Effector memory CD8-positive, alpha-beta T cell (primary cell): Measurements from ENCODE around the gene IMPA2.

Source experiments
- ATAC-seq: fragments of 150-1000 bp; cut with Tn5 transposase; replicated peaks from 2 replicates; pipeline ENCODE4 v1.10.0; 2021; ENCODE audit warnings: mild to moderate bottlenecking, moderate library complexity
- DNase-seq, 3 experiments: peaks; one replicate each; pipeline ENCODE4 v3.0.0; 2021
- H3K27ac Mint-ChIP-seq, 2 donors: one replicate each; pipeline ENCODE4 v1.8.0; 2022; ENCODE audit warnings: mild to moderate bottlenecking in 2 of 2, mixed read lengths in 2 of 2, moderate library complexity in 2 of 2
- H3K27me3 Mint-ChIP-seq, 2 donors: one replicate each; pipeline ENCODE4 v1.8.0; 2022; ENCODE audit warnings: mixed read lengths in 2 of 2
- H3K36me3 Mint-ChIP-seq: one replicate; pipeline ENCODE4 v1.8.0; 2022; ENCODE audit warnings: mild to moderate bottlenecking, moderate library complexity, mixed read lengths; ENCODE audit not compliant: insufficient read depth
- H3K4me1 Mint-ChIP-seq, 2 donors: one replicate each; pipeline ENCODE4 v1.8.0; 2022; ENCODE audit warnings: low read depth in 2 of 2, mixed read lengths in 2 of 2
- H3K4me3 Mint-ChIP-seq, 2 donors: one replicate each; pipeline ENCODE4 v1.8.0; 2022; ENCODE audit warnings: mild to moderate bottlenecking in 2 of 2, mixed read lengths in 2 of 2, moderate library complexity in 2 of 2
- H3K9me3 Mint-ChIP-seq, 2 donors: one replicate each; pipeline ENCODE4 v1.8.0; 2022; ENCODE audit warnings: mixed read lengths in 2 of 2

IMPA2 gene

GRCh38 chr18:12011199-12011956 is 30.1 kb downstream of the IMPA2 start:
- no peak overlapping the region for H3K27ac Mint-ChIP-seq
- H3K36me3 Mint-ChIP-seq: peaks cover 3% of the 10 kb centered on the region
- no peaks in the 10 kb centered on the region for H3K4me1 Mint-ChIP-seq
- no peaks in the 10 kb centered on the region for H3K9me3 Mint-ChIP-seq
- DNase-seq (no peak), ATAC-seq (no peak)
- H3K4me3 Mint-ChIP-seq: no peak overlapping the region
- H3K27me3 Mint-ChIP-seq: no peaks in the 10 kb centered on the region

GRCh38 chr18:12011957-12012549 is 30.7 kb downstream of the IMPA2 start:
- H3K4me1 Mint-ChIP-seq: no peaks in the 10 kb centered on the region

GRCh38 chr18:12012697-12013096 is 31.4 kb downstream of the IMPA2 start:
- Mint-ChIP-seq H3K36me3 (peaks cover 3% of the 10 kb centered on the region), H3K4me3 (no peak overlapping the region), H3K4me1 (no peaks in the 10 kb centered on the region), H3K27ac (no peak overlapping the region), H3K27me3 (no peaks in the 10 kb centered on the region), H3K9me3 (no peaks in the 10 kb centered on the region)
- DNase-seq (no peak), ATAC-seq (no peak)

More at GRCh38 chr18:12011957-12012549, 30.7 kb downstream of the IMPA2 start:
- Mint-ChIP-seq H3K4me3 (no peak overlapping the region), H3K27ac (no peak overlapping the region), H3K36me3 (peaks cover 3% of the 10 kb centered on the region), H3K9me3 (no peaks in the 10 kb centered on the region), H3K27me3 (no peaks in the 10 kb centered on the region)
- DNase-seq: no peak
- no peak for ATAC-seq

- no peak for DNase-seq
- Mint-ChIP-seq H3K4me1 (no peaks in the 10 kb centered on the region), H3K27me3 (no peaks in the 10 kb centered on the region), H3K27ac (no peak overlapping the region), H3K4me3 (no peak overlapping the region), H3K9me3 (no peaks in the 10 kb centered on the region), H3K36me3 (peaks cover 3% of the 10 kb centered on the region)
- ATAC-seq: no peak
Measured at GRCh38 chr18:12013186-12013916, 32.0 kb downstream of the IMPA2 start.

- H3K27ac Mint-ChIP-seq: no peak overlapping the region
- no peaks in the 10 kb centered on the region for H3K27me3 Mint-ChIP-seq
- no peaks in the 10 kb centered on the region for H3K9me3 Mint-ChIP-seq
- no peak for DNase-seq
- peaks cover 3% of the 10 kb centered on the region for H3K36me3 Mint-ChIP-seq
- no peak for ATAC-seq
- no peak overlapping the region for H3K4me3 Mint-ChIP-seq
- H3K4me1 Mint-ChIP-seq: no peaks in the 10 kb centered on the region
Measured at GRCh38 chr18:12014086-12014485, 32.8 kb downstream of the IMPA2 start.

GRCh38 chr18:12014521-12015415 is 33.5 kb downstream of the IMPA2 start:
- Mint-ChIP-seq H3K36me3 (peaks cover 3% of the 10 kb centered on the region), H3K9me3 (no peaks in the 10 kb centered on the region), H3K27ac (peak overlapping the region in 1 of 2 donors; percentile 3), H3K4me1 (no peaks in the 10 kb centered on the region), H3K27me3 (no peaks in the 10 kb centered on the region), H3K4me3 (no peak overlapping the region)
- ATAC-seq: no peak
- no peak for DNase-seq

- DNase-seq: no peak
- Mint-ChIP-seq H3K9me3 (no peaks in the 10 kb centered on the region), H3K36me3 (peaks cover 3% of the 10 kb centered on the region), H3K4me3 (no peak overlapping the region), H3K27ac (peak overlapping the region in 1 of 2 donors; percentile 3), H3K4me1 (no peaks in the 10 kb centered on the region), H3K27me3 (no peaks in the 10 kb centered on the region)
- no peak for ATAC-seq
Measured at GRCh38 chr18:12015416-12016062, 34.2 kb downstream of the IMPA2 start.

- Mint-ChIP-seq H3K27me3 (no peaks in the 10 kb centered on the region), H3K27ac (no peak overlapping the region)
Measured at GRCh38 chr18:12017081-12017480, 35.8 kb downstream of the IMPA2 start.

GRCh38 chr18:12018861-12019260 is 37.6 kb downstream of the IMPA2 start:
- H3K36me3 Mint-ChIP-seq: peaks cover 7% of the 10 kb centered on the region
- H3K4me3 Mint-ChIP-seq: no peak overlapping the region
- no peaks in the 10 kb centered on the region for H3K27me3 Mint-ChIP-seq
- H3K27ac Mint-ChIP-seq: no peak overlapping the region
- ATAC-seq (no peak), DNase-seq (no peak)
- no peaks in the 10 kb centered on the region for H3K9me3 Mint-ChIP-seq
- no peaks in the 10 kb centered on the region for H3K4me1 Mint-ChIP-seq

More at GRCh38 chr18:12017081-12017480, 35.8 kb downstream of the IMPA2 start:
- DNase-seq: no peak
- no peaks in the 10 kb centered on the region for H3K9me3 Mint-ChIP-seq
- H3K4me1 Mint-ChIP-seq: no peaks in the 10 kb centered on the region
- H3K4me3 Mint-ChIP-seq: no peak overlapping the region
- ATAC-seq: no peak
- H3K36me3 Mint-ChIP-seq: peaks cover 7% of the 10 kb centered on the region

GRCh38 chr18:12021077-12021476 is 39.8 kb downstream of the IMPA2 start:
- no peak overlapping the region for H3K27ac Mint-ChIP-seq
- no peaks in the 10 kb centered on the region for H3K9me3 Mint-ChIP-seq

GRCh38 chr18:12021596-12021995 is 40.3 kb downstream of the IMPA2 start:
- H3K27ac Mint-ChIP-seq: no peak overlapping the region
- H3K4me1 Mint-ChIP-seq: no peaks in the 10 kb centered on the region
- no peaks in the 10 kb centered on the region for H3K27me3 Mint-ChIP-seq

More at GRCh38 chr18:12021077-12021476, 39.8 kb downstream of the IMPA2 start:
- ATAC-seq: no peak
- no peak for DNase-seq
- peaks cover 3% of the 10 kb centered on the region for H3K36me3 Mint-ChIP-seq
- no peaks in the 10 kb centered on the region for H3K27me3 Mint-ChIP-seq
- H3K4me3 Mint-ChIP-seq: no peak overlapping the region
- no peaks in the 10 kb centered on the region for H3K4me1 Mint-ChIP-seq

GRCh38 chr18:12023375-12023774 is 42.1 kb downstream of the IMPA2 start:
- Mint-ChIP-seq H3K9me3 (no peaks in the 10 kb centered on the region), H3K27me3 (no peaks in the 10 kb centered on the region), H3K4me3 (no peak overlapping the region), H3K36me3 (peaks cover 3% of the 10 kb centered on the region), H3K27ac (no peak overlapping the region), H3K4me1 (no peaks in the 10 kb centered on the region)
- DNase-seq: no peak
- no peak for ATAC-seq

More at GRCh38 chr18:12021596-12021995, 40.3 kb downstream of the IMPA2 start:
- ATAC-seq: no peak
- Mint-ChIP-seq H3K36me3 (peaks cover 3% of the 10 kb centered on the region), H3K9me3 (no peaks in the 10 kb centered on the region), H3K4me3 (no peak overlapping the region)
- no peak for DNase-seq

GRCh38 chr18:12026562-12026961 is 45.3 kb downstream of the IMPA2 start:
- H3K36me3 Mint-ChIP-seq: no peaks in the 10 kb centered on the region

More at GRCh38 chr18:12026562-12026961, 45.3 kb downstream of the IMPA2 start:
- no peaks in the 10 kb centered on the region for H3K27me3 Mint-ChIP-seq
- DNase-seq (no peak), ATAC-seq (no peak)
- no peaks in the 10 kb centered on the region for H3K4me1 Mint-ChIP-seq
- H3K4me3 Mint-ChIP-seq: no peak overlapping the region
- H3K27ac Mint-ChIP-seq: no peak overlapping the region
- no peaks in the 10 kb centered on the region for H3K9me3 Mint-ChIP-seq
